Measurements from ENCODE around the gene TNFSF12. TPM values are rescaled to one million over a fixed set of nuclear protein-coding genes. Genes with fewer than 3 reads are reported as not detected.

Gene TNFSF12
- total and polyA plus RNA-seq, 9 of the 15 experiments (the other 6 are each of a cell fraction or from before 2014, with no cell fraction given), result 0.03 to 0.95 (median 0.19) TPM; not detected in 3

DNA sequence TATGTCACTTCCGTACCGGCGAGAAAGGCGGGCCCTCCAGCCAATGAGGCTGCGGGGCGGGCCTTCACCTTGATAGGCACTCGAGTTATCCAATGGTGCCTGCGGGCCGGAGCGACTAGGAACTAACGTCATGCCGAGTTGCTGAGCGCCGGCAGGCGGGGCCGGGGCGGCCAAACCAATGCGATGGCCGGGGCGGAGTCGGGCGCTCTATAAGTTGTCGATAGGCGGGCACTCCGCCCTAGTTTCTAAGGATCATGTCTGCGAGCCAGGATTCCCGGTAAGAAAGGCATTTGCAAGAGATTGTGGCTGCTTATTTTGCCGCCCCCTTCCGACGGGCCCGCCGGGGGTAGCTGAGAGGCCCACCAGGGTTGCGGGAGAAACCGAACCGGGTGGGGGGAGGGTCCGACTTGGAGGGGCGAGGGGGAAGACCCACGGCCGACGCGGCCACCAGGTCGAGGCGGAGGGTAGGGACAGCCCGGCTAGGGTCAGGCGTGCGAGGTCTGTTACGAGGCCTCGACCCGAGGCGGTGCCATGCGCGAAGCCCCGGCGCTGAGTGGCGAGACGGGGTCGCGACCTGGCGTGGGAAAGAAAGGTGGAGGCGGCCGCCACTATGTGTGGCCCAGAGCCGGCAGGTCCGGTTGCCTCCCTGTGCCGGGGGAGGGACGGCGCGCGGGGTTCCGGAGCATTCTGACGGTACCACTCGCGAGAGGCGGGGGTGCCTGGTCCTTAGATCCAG, 23.9 kb downstream of the TNFSF12 start (continued):
- TF ChIP-seq CEBPZ (IDR thresholded peaks at IDR 0.05; ENCODE audit: borderline replicate concordance, low read depth, low read length), result peak; percentile 95
- no peak for TF ChIP-seq ZNF124 (CRISPR knock-in tag; IDR thresholded peaks at IDR 0.05)
- TF ChIP-seq ZNF511 (CRISPR knock-in tag; IDR thresholded peaks at IDR 0.05), result no peak
- TF ChIP-seq YBX1 (IDR thresholded peaks at IDR 0.05), result no peak
- TF ChIP-seq ZNF512 (tag; IDR thresholded peaks at IDR 0.05), result no peak
- no peak for TF ChIP-seq SAP30 (IDR thresholded peaks at IDR 0.05; ENCODE audit: borderline replicate concordance, insufficient read depth, low read depth, low read length, poor library complexity, severe bottlenecking)
- no peak for TF ChIP-seq BCOR (IDR thresholded peaks at IDR 0.05)
- TF ChIP-seq MTF1 (CRISPR knock-in tag; IDR thresholded peaks at IDR 0.05; ENCODE audit: borderline replicate concordance), result no peak
- TF ChIP-seq ADNP (tag; IDR thresholded peaks at IDR 0.05), result no peak
- peak; percentile 47 for TF ChIP-seq NCOR1 (IDR thresholded peaks at IDR 0.05)
- TF ChIP-seq ZNF311 (CRISPR knock-in tag; IDR thresholded peaks at IDR 0.05), result no peak
- TF ChIP-seq SRSF7 (optimal IDR thresholded peaks at IDR 0.05; ENCODE audit: low read depth, low read length), result peak; percentile 38
- TF ChIP-seq POLR2AphosphoS2 (IDR thresholded peaks at IDR 0.05; ENCODE audit: low read length), result peak; percentile 82
- TF ChIP-seq NFE2 (IDR thresholded peaks at IDR 0.05; ENCODE audit: low read depth), result no peak
- no peak for TF ChIP-seq PATZ1 (CRISPR knock-in tag; IDR thresholded peaks at IDR 0.05; ENCODE audit: borderline replicate concordance)
- no peak for TF ChIP-seq IFI16 (CRISPR knock-in tag; IDR thresholded peaks at IDR 0.05)
- TF ChIP-seq SMARCA5 (IDR thresholded peaks at IDR 0.05), result no peak
- TF ChIP-seq SMAD1 (IDR thresholded peaks at IDR 0.05; ENCODE audit: low read depth, low read length, partially characterized antibody), result peak; percentile 95
- TF ChIP-seq ELF4 (CRISPR knock-in tag; IDR thresholded peaks at IDR 0.05), result 0 out of 2 replicates have a peak, but pooled peaks have one; percentile 70
- TF ChIP-seq, protein P1, sequence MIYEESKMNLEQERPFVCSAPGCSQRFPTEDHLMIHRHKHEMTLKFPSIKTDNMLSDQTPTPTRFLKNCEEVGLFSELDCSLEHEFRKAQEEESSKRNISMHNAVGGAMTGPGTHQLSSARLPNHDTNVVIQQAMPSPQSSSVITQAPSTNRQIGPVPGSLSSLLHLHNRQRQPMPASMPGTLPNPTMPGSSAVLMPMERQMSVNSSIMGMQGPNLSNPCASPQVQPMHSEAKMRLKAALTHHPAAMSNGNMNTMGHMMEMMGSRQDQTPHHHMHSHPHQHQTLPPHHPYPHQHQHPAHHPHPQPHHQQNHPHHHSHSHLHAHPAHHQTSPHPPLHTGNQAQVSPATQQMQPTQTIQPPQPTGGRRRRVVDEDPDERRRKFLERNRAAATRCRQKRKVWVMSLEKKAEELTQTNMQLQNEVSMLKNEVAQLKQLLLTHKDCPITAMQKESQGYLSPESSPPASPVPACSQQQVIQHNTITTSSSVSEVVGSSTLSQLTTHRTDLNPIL (CRISPR knock-in tag; IDR thresholded peaks at IDR 0.05), result no peak
